Measurements from ENCODE around the gene SRGAP2C. TPM values are rescaled to one million over a fixed set of nuclear protein-coding genes. Genes with fewer than 3 reads are reported as not detected.
"Not testable (repeated sequence)": the region's sequence is repeated elsewhere in the genome, so short reads cannot be mapped to it uniquely, and the experiment has no call there.

The SRGAP2C gene
- polyA plus RNA-seq, 1 donor from 2014 or later: 10.0 TPM

DNA sequence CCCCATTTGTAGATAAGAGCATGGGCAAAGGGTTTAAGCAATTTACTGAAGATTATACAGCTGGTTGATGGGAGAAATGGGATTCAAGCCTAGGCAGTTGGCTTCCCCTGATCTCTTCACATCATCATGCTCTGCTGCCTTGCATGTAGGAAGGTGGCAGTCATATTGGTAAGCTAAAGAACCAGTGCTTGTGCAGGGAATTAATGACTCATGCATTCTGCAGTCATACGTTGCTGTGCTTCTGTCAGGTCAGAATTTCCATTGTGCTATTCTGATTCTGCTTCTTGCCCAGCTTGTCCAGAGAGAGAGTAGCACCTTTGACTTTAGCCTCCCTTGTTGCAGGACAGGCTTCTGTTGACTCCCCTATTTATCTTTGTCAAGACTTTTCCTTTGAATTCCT lies 153.2 kb downstream of the SRGAP2C start:
- not testable (repeated sequence) for H3K27ac ChIP-seq (ENCODE audit: low read length); H3F3A ChIP-seq (ENCODE audit: insufficient read depth, low read length, poor library complexity, severe bottlenecking); H3K9me2 ChIP-seq (ENCODE audit: insufficient read depth, low read length)

GRCh38 chr1:121339611-121340010 lies 154.8 kb downstream of the SRGAP2C start:
- not testable (repeated sequence) for H3F3A ChIP-seq (ENCODE audit: insufficient read depth, low read length, poor library complexity, severe bottlenecking); H3K27ac ChIP-seq (ENCODE audit: low read length); H3K27me3 ChIP-seq (ENCODE audit: insufficient read depth, low read depth, low read length); H3K9me3 ChIP-seq (ENCODE audit: low read length); H3K4me3 ChIP-seq (ENCODE audit: low read length); H3K36me3 ChIP-seq (ENCODE audit: insufficient read depth, low read length); H3K9me2 ChIP-seq (ENCODE audit: insufficient read depth, low read length); H3K79me2 ChIP-seq (replicated peaks; ENCODE audit: insufficient read depth, low read length); H3K9ac ChIP-seq (ENCODE audit: low read length); H3K4me2 ChIP-seq (ENCODE audit: low read length); H2AFZ ChIP-seq (ENCODE audit: low read depth, low read length); H4K20me1 ChIP-seq (ENCODE audit: insufficient read depth)

More for the DNA sequence above, 153.2 kb downstream of the SRGAP2C start:
- not testable (repeated sequence) for H3K9ac ChIP-seq (ENCODE audit: low read length); H3K79me2 ChIP-seq (replicated peaks; ENCODE audit: insufficient read depth, low read length); H3K4me3 ChIP-seq (ENCODE audit: low read length); H3K27me3 ChIP-seq (ENCODE audit: insufficient read depth, low read depth, low read length); H3K4me2 ChIP-seq (ENCODE audit: low read length); H3K9me3 ChIP-seq (ENCODE audit: low read length); H4K20me1 ChIP-seq (ENCODE audit: insufficient read depth); H3K36me3 ChIP-seq (ENCODE audit: insufficient read depth, low read length); H2AFZ ChIP-seq (ENCODE audit: low read depth, low read length)

DNA sequence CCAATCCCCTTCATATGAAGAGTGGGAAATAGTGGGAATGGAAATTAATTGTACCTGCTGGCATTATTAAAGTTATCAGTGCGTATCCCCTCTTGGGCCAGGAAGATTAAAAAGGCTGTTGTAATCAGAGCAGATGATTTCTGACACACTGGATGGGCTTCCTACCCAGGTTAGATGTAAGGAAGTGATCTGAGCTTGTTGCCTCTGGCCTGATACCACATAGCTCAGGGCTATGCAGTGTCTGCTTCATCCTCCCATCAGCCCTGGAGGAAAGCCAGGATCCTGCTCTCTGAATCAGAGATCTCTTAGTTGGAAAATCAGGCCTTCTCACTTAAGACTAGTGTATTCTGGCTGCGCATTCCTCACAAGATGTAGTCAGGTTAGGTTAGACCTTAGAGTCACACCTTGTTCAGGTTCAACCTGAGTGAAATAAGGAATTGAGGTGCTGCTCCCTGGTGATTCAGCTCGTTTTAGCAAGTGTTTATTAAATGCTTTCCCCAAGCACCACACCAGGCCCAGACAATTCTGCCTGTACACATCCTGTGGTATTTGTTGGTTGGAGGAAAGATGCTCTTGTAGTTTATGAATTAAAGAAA lies 158.6 kb downstream of the SRGAP2C start:
- not testable (repeated sequence) for H3K9ac ChIP-seq (ENCODE audit: low read length); H2AFZ ChIP-seq (ENCODE audit: low read depth, low read length); H3K9me3 ChIP-seq (ENCODE audit: low read length); H3K9me2 ChIP-seq (ENCODE audit: insufficient read depth, low read length); H4K20me1 ChIP-seq (ENCODE audit: insufficient read depth); H3K36me3 ChIP-seq (ENCODE audit: insufficient read depth, low read length); H3K79me2 ChIP-seq (replicated peaks; ENCODE audit: insufficient read depth, low read length); H3K27ac ChIP-seq (ENCODE audit: low read length); H3F3A ChIP-seq (ENCODE audit: insufficient read depth, low read length, poor library complexity, severe bottlenecking); H3K4me2 ChIP-seq (ENCODE audit: low read length); H3K27me3 ChIP-seq (ENCODE audit: insufficient read depth, low read depth, low read length); H3K4me3 ChIP-seq (ENCODE audit: low read length)

GRCh38 chr1:121344355-121344754 lies 159.6 kb downstream of the SRGAP2C start:
- not testable (repeated sequence) for H3K9me3 ChIP-seq (ENCODE audit: low read length); H3K4me2 ChIP-seq (ENCODE audit: low read length); H3F3A ChIP-seq (ENCODE audit: insufficient read depth, low read length, poor library complexity, severe bottlenecking); H4K20me1 ChIP-seq (ENCODE audit: insufficient read depth); H2AFZ ChIP-seq (ENCODE audit: low read depth, low read length); H3K27me3 ChIP-seq (ENCODE audit: insufficient read depth, low read depth, low read length); H3K36me3 ChIP-seq (ENCODE audit: insufficient read depth, low read length); H3K79me2 ChIP-seq (replicated peaks; ENCODE audit: insufficient read depth, low read length); H3K27ac ChIP-seq (ENCODE audit: low read length); H3K9me2 ChIP-seq (ENCODE audit: insufficient read depth, low read length); H3K9ac ChIP-seq (ENCODE audit: low read length); H3K4me3 ChIP-seq (ENCODE audit: low read length)

DNA sequence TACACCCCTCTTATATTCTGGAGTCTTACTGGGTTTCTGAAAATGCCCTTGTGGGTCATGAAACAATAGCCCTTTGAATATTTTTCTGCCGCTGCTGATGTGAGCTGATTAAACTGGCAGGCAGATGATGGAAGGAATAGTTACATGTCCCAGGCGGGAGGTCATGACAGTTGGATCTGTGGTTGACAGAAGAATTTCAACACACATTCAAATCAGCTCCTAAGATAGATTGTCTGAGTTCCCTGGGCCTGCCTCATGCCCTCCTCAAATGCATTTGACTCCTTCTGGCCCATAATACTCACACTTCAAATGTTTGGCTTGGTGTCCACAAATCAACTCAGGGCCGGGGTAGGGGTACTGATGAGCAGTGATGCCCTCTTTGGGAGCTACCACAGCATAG lies 161.9 kb downstream of the SRGAP2C start:
- not testable (repeated sequence) for H3K27me3 ChIP-seq (ENCODE audit: insufficient read depth, low read depth, low read length); H3K9ac ChIP-seq (ENCODE audit: low read length); H3F3A ChIP-seq (ENCODE audit: insufficient read depth, low read length, poor library complexity, severe bottlenecking); H3K9me2 ChIP-seq (ENCODE audit: insufficient read depth, low read length); H3K4me3 ChIP-seq (ENCODE audit: low read length); H3K36me3 ChIP-seq (ENCODE audit: insufficient read depth, low read length); H3K27ac ChIP-seq (ENCODE audit: low read length); H4K20me1 ChIP-seq (ENCODE audit: insufficient read depth); H3K79me2 ChIP-seq (replicated peaks; ENCODE audit: insufficient read depth, low read length); H3K9me3 ChIP-seq (ENCODE audit: low read length); H3K4me2 ChIP-seq (ENCODE audit: low read length); H2AFZ ChIP-seq (ENCODE audit: low read depth, low read length)

GRCh38 chr1:121347476-121347875 lies 162.7 kb downstream of the SRGAP2C start:
- not testable (repeated sequence) for H3K36me3 ChIP-seq (ENCODE audit: insufficient read depth, low read length); H3K27ac ChIP-seq (ENCODE audit: low read length)

DNA sequence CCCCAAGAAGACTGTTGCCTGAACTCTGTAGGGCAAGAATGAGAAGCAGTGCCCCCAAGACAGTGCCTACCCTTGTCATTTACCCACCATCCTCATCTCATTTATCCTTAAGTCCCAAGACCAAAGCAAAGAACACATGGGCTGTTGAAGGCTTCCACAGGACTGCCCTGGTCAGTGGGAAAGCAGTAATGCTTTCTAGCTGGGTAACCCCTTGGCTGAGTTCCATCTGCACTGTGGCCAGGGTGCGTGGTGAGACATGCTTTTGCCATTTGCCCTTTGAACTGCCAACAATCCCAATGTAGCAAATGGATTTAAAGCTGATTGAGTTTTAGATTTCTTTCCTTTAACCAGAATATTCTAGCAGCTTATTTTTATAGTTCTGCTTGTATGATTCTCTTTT lies 163.3 kb downstream of the SRGAP2C start:
- not testable (repeated sequence) for H3F3A ChIP-seq (ENCODE audit: insufficient read depth, low read length, poor library complexity, severe bottlenecking); H3K4me2 ChIP-seq (ENCODE audit: low read length); H3K27me3 ChIP-seq (ENCODE audit: insufficient read depth, low read depth, low read length); H3K9ac ChIP-seq (ENCODE audit: low read length); H3K4me3 ChIP-seq (ENCODE audit: low read length); H3K27ac ChIP-seq (ENCODE audit: low read length); H4K20me1 ChIP-seq (ENCODE audit: insufficient read depth); H3K9me2 ChIP-seq (ENCODE audit: insufficient read depth, low read length); H3K36me3 ChIP-seq (ENCODE audit: insufficient read depth, low read length); H3K79me2 ChIP-seq (replicated peaks; ENCODE audit: insufficient read depth, low read length); H3K9me3 ChIP-seq (ENCODE audit: low read length); H2AFZ ChIP-seq (ENCODE audit: low read depth, low read length)

More at GRCh38 chr1:121347476-121347875, 162.7 kb downstream of the SRGAP2C start:
- not testable (repeated sequence) for H3K9me2 ChIP-seq (ENCODE audit: insufficient read depth, low read length); H3K4me3 ChIP-seq (ENCODE audit: low read length); H3K4me2 ChIP-seq (ENCODE audit: low read length); H3F3A ChIP-seq (ENCODE audit: insufficient read depth, low read length, poor library complexity, severe bottlenecking); H4K20me1 ChIP-seq (ENCODE audit: insufficient read depth); H3K79me2 ChIP-seq (replicated peaks; ENCODE audit: insufficient read depth, low read length); H3K9me3 ChIP-seq (ENCODE audit: low read length); H3K27me3 ChIP-seq (ENCODE audit: insufficient read depth, low read depth, low read length); H2AFZ ChIP-seq (ENCODE audit: low read depth, low read length); H3K9ac ChIP-seq (ENCODE audit: low read length)

DNA sequence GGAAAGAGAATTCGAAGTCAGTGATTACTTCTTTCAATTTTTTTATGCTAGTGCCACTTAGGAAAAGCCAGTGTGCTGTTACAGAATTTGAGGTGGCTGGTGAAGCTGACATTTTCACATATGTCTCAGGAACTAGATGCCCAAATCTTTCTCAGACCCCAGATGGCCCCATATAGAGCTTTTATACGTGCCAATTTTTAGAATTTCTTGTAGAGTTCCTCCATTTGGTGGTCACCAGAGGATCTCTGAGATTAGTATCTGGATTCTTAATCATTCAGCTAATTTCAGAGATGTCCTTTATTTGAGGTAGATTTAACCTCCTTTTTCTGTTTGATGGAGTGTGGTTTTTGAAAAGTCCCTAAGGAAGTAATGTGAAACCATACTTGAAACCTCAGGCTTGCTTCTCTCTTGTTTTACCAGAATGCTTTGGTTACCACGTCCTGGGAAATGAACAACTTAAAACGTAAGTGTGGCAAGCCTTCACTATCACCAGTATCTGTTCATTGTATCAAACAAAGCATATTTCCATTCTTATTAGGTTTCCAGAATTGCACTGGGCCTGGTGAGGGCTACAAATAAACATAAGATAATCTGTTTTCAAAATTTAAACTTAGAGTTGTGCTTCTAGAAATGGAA lies 164.7 kb downstream of the SRGAP2C start:
- not testable (repeated sequence) for H3K27ac ChIP-seq (ENCODE audit: low read length)

More for the DNA sequence above, 164.7 kb downstream of the SRGAP2C start:
- not testable (repeated sequence) for H3F3A ChIP-seq (ENCODE audit: insufficient read depth, low read length, poor library complexity, severe bottlenecking); H3K36me3 ChIP-seq (ENCODE audit: insufficient read depth, low read length); H3K27me3 ChIP-seq (ENCODE audit: insufficient read depth, low read depth, low read length); H3K4me2 ChIP-seq (ENCODE audit: low read length); H4K20me1 ChIP-seq (ENCODE audit: insufficient read depth); H3K79me2 ChIP-seq (replicated peaks; ENCODE audit: insufficient read depth, low read length); H3K9ac ChIP-seq (ENCODE audit: low read length); H2AFZ ChIP-seq (ENCODE audit: low read depth, low read length); H3K4me3 ChIP-seq (ENCODE audit: low read length); H3K9me2 ChIP-seq (ENCODE audit: insufficient read depth, low read length); H3K9me3 ChIP-seq (ENCODE audit: low read length)

Data from neural cell (in vitro differentiated cells).